RWPE1 (cell line): Measurements from ENCODE around the gene SLC15A1.

Source experiments
- CTCF ChIA-PET: fragments of 350-600 bp; sonication (Branson Sonifier 250); formaldehyde crosslinking; extraction: SDS; loops from one replicate; lab custom pipeline; 2021; lab: Yijun Ruan, JAX
- POLR2A ChIA-PET: fragments of 400-600 bp; formaldehyde crosslinking; extraction: SDS; loops from one replicate; lab custom pipeline; 2020; ENCODE audit warnings: antibody characterized with exemption; ENCODE audit not compliant: low non-redundant PET; lab: Yijun Ruan, JAX
- DNase-seq: peaks from one replicate; pipeline ENCODE4 v3.0.0; 2012; ENCODE audit warnings: low spot score
- H3K27ac ChIP-seq: fragments of 450-650 bp; 2 replicates; pipeline ENCODE4 v1.5.1; 2017
- CTCF ChIP-seq: fragments of 450-650 bp; conservative IDR thresholded peaks from 2 replicates; pipeline ENCODE4 v1.5.1; 2017; ENCODE audit warnings: low read depth, mild to moderate bottlenecking

SLC15A1 gene

GRCh38 chr13:98796191-98796590 is 43.7 kb upstream of the SLC15A1 start:
- ChIA-PET POLR2A (no interaction called here), CTCF (interaction anchor here (1.1 to 1.2 kb wide), 2 partner anchors 21 to 44 kb away, joined by 3 read pairs; no protein-coding TSS in a partner anchor)
- DNase-seq: no peak
- no peak overlapping the region for H3K27ac ChIP-seq
- TF ChIP-seq CTCF: no peak

- ChIA-PET CTCF (no interaction called here), POLR2A (no interaction called here)
- no peak for DNase-seq
Measured at GRCh38 chr13:98795220-98795619, 42.7 kb upstream of the SLC15A1 start.

GRCh38 chr13:98794498-98794897 is 42.0 kb upstream of the SLC15A1 start:
- no peak for DNase-seq
- no peak for TF ChIP-seq CTCF
- no peak overlapping the region for H3K27ac ChIP-seq
- ChIA-PET POLR2A (no interaction called here), CTCF (interaction anchor here (1.3 kb wide), 1 partner anchor 14 kb away, joined by 3 read pairs; no protein-coding TSS in a partner anchor)

More at GRCh38 chr13:98795220-98795619, 42.7 kb upstream of the SLC15A1 start:
- no peak overlapping the region for H3K27ac ChIP-seq
- TF ChIP-seq CTCF: no peak

GRCh38 chr13:98792785-98793495 is 40.5 kb upstream of the SLC15A1 start:
- no peak for DNase-seq
- TF ChIP-seq CTCF: no peak
- ChIA-PET CTCF (interaction anchor here (0.5 kb wide), 1 partner anchor 61 kb away, joined by 3 read pairs; no protein-coding TSS in a partner anchor), POLR2A (no interaction called here)
- H3K27ac ChIP-seq: no peak overlapping the region

GRCh38 chr13:98792321-98792720 is 39.8 kb upstream of the SLC15A1 start:
- POLR2A ChIA-PET: no interaction called here
- TF ChIP-seq CTCF: no peak
- no peak for DNase-seq
- H3K27ac ChIP-seq: no peak overlapping the region
- CTCF ChIA-PET: interaction anchor here (0.5 kb wide), 1 partner anchor 60 kb away, joined by 3 read pairs; no protein-coding TSS in a partner anchor

GRCh38 chr13:98791611-98792010 is 39.1 kb upstream of the SLC15A1 start:
- TF ChIP-seq CTCF: no peak
- ChIA-PET POLR2A (no interaction called here), CTCF (no interaction called here)
- no peak for DNase-seq
- no peak overlapping the region for H3K27ac ChIP-seq
